SK-N-MC (cell line): ENCODE results near the gene SLC39A7.

ENCODE experiments used
- DNase-seq: peaks from one replicate; pipeline ENCODE4 v3.0.0-alpha.2; 2011; ENCODE audit warnings: low read depth, low spot score
- H3K27ac ChIP-seq: fragments of 200-600 bp; sonication (generic); 2 replicates; pipeline ENCODE4 v1.5.1; 2016; ENCODE audit warnings: mixed run types
- H3K36me3 ChIP-seq: fragments of 200-600 bp; sonication (generic); 2 replicates; pipeline ENCODE4 v1.6.1; 2017; ENCODE audit warnings: antibody characterized with exemption, low read length, mixed read lengths; ENCODE audit not compliant: insufficient read depth
- H3K4me3 ChIP-seq: fragments of 200-600 bp; sonication (generic); 2 replicates; pipeline ENCODE4 v1.5.1; 2016
- H3K9ac ChIP-seq: fragments of 200-600 bp; sonication (generic); 2 replicates; pipeline ENCODE4 v1.8.0; 2017; ENCODE audit warnings: mixed run types, mixed read lengths; ENCODE audit not compliant: insufficient read length
- H3K9me3 ChIP-seq: fragments of 200-600 bp; sonication (generic); 2 replicates; pipeline ENCODE4 v1.6.1; 2017; ENCODE audit warnings: low read depth, mild to moderate bottlenecking, antibody characterized with exemption, low read length, moderate library complexity, mixed read lengths
- EZH2 ChIP-seq: fragments of 200-600 bp; sonication (generic); IDR thresholded peaks from one replicate; pipeline ENCODE4 v1.6.1; 2017; ENCODE audit warnings: antibody characterized with exemption
- FOXP2 ChIP-seq: optimal IDR thresholded peaks from 2 replicates; pipeline ENCODE3; 2011; ENCODE audit warnings: mild to moderate bottlenecking, moderate library complexity; ENCODE audit not compliant: insufficient read depth; ENCODE audit errors: extremely low read length, control extremely low read depth
- POLR2AphosphoS5 ChIP-seq: IDR thresholded peaks from 2 replicates; pipeline ENCODE4 v1.6.1; 2012; ENCODE audit warnings: mild to moderate bottlenecking, low read depth, low read length, borderline replicate concordance

The SLC39A7 gene

DNA sequence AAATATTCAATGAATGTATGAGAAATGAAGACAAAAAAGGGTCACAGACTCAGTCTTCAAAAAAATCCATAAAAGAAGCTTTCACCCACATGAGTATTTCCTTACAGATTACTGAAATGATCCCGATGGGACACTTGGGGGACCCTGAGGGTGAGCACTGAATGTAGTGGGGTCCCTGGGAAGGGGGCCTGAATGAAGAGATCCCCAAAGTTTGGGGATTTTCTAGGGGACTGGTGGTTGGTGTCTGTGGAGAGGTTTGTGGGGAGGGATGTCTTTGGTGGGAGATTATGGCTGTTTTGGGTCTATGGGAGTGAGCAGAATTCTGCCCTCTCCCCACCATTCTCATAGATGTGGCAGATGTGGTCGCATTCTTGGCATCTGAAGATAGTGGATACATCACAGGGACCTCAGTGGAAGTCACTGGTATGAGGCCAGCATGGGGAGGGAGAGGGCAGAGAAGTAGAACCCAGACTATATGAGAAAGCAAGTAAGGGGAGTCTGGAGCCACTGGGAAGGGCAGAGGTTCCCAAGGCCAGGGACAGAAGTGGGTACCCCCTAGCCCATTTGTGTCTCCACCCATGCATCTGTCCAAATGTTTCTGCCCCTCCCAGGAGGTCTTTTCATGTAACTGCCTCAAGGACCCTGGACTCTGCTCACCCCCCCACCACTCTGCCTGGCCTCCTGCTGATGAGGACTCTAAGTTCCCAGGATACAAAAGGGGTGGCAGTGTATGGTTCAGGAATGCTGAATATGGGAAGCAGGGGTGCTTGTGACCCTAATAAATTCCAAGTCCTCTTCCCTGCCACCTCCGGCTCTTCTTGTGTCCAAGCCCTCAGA, 5.6 kb downstream of the SLC39A7 start:
- no peak for TF ChIP-seq FOXP2
- no peak for TF ChIP-seq POLR2AphosphoS5
- no peak for TF ChIP-seq EZH2
- DNase-seq, result no peak
- Histone ChIP-seq H3K27ac (peak overlapping the region; percentile 84), H3K9ac (no peak overlapping the region), H3K4me3 (no peak overlapping the region), H3K36me3 (peaks cover 46% of the 10 kb centered on the region), H3K9me3 (no peaks in the 10 kb centered on the region)

DNA sequence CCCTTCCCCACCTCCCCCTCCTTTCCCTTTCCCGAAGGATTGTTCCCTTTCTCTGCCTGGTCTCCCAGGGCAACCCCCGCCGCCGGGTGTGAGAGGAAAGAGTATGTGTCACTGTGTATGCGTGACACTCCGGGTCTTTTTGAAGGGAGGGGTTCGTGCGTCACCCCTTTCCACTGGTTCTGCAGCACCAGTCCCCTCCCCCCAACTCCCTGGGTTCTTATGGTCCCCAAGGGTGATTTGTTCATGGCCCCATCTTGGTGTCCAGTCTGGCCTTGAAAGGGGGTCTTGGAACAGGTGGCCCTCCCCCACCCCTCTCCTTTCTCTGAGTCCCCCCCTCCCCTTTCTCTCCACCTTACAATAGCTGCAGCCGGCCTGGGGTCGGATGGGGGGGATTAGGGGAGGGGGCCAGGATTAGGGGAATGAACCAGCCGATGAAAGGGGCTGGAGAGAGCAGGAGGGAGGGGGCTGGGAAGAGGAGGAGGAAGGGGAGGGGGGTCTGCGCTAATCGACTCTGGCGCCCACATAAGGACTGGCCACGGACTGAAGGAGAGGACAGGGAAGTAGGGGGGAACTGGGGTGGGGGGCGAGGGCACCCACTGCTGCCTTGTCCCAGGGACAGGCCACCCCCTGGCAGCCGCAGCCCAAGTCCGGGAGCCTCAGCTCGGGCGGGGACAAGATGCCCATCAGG, 6.3 kb downstream of the SLC39A7 start:
- no peak overlapping the region for H3K9ac ChIP-seq
- no peaks in the 10 kb centered on the region for H3K9me3 ChIP-seq
- DNase-seq, result no peak
- H3K27ac ChIP-seq, result peak overlapping the region; percentile 84; the same call in 1 of the 2 replicates
- TF ChIP-seq POLR2AphosphoS5 (0 out of 2 replicates have a peak, but pooled peaks have one; percentile 33), EZH2 (no peak)
- peak overlapping the region; percentile 94 for H3K4me3 ChIP-seq
- peaks cover 42% of the 10 kb centered on the region for H3K36me3 ChIP-seq

DNA sequence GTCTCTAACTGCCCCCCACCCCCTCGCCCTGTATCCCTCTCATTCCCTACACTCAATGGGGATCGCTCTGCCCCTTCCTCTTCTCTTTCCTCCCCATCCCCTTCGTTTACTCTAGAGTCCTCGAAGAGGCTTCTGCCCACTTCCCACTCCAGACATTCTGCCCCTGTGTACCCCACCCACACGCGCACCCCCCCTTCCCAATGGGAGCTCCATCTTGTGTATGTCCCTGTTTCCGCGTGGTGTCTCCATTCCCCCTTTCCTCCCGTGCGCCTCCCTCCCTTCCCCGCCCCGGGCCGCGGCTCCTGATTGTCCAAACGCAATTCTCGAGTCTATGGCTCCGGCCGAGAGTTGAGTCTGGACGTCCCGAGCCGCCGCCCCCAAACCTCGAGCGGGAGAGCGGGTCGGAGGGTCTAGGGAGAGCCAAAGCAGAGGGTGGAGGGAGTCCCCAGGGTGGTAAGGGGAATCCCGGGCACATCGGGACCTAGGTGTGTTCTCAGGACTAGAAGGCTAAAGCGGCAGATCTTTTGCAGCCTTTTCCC, 7.0 kb downstream of the SLC39A7 start:
- no peak for TF ChIP-seq EZH2
- no peak; the same call in 1 of the 2 replicates for TF ChIP-seq POLR2AphosphoS5
- no peak for TF ChIP-seq FOXP2
- Histone ChIP-seq H3K4me3 (peak overlapping the region; percentile 94), H3K9ac (peak overlapping the region; percentile 99), H3K9me3 (no peaks in the 10 kb centered on the region), H3K36me3 (peaks cover 36% of the 10 kb centered on the region), H3K27ac (peak overlapping the region; percentile 96)
- DNase-seq, result no peak

DNA sequence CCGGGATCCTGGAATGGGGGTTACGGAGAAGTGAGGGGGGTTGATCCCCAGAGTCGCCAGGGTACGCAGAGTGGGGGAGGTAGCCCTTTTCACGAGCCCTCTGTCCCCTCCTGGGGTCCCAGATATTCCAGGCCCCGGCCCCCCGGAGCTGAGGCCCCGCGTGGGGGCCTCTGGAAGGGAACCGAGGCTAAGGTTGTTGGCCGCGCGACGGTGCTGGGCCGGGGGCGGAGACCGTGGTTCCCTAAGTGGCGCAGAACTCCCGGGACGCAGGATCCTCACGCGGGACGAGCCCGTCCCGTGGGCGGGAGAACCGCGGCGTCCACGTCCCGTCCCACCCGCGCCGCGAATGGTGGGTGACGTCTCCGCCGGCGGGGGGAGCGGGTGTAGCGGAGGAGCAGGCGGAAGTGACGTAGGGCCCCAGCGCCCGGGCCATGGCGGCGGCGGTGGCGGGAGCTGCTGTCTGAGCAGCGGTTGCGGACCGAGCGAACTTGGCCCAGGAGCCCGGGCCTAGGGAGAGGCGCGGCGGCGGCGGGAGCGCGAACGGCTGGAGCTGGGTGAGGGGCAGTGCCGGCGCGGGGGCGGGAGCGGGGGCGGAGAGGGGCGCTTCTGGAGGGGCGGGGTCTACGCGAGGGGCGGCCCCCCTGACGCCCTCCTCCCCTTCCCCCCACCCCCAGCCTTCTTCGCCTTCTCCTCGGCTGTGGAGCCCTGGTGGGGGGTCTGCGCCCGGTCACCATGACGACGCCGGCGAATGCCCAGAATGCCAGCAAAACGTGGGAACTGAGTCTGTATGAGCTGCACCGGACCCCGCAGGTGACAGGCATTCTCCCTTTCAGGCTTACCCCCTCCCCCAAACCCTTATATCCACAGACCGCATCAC, 7.7 kb downstream of the SLC39A7 start, which contains the start of gene RING1:
Gene RING1, plus strand, starts transcription at position 410 of the 877 bp plus-strand sequence. Its CDS starts 323 bp downstream, at position 733.
- no peak for TF ChIP-seq EZH2
- TF ChIP-seq POLR2AphosphoS5, result peak; percentile 95
- TF ChIP-seq FOXP2, result no peak
- no peak for DNase-seq
- H3K27ac ChIP-seq, result peak within 1 kb of the TSS; percentile 96
- H3K36me3 ChIP-seq, result peaks cover 29% of the 10 kb centered on the region
- peak within 1 kb of the TSS; percentile 99 for H3K9ac ChIP-seq
- H3K9me3 ChIP-seq, result no peaks in the 10 kb centered on the region
- H3K4me3 ChIP-seq, result peak within 1 kb of the TSS; percentile 94

GRCh38 chr6:33209856-33210255, 9.2 kb downstream of the SLC39A7 start:
- DNase-seq, result no peak
- no peaks in the 10 kb centered on the region for H3K9me3 ChIP-seq
- TF ChIP-seq FOXP2 (no peak), POLR2AphosphoS5 (no peak), EZH2 (no peak)
- H3K36me3 ChIP-seq, result peaks cover 20% of the 10 kb centered on the region
- H3K27ac ChIP-seq, result no peak overlapping the region
- H3K4me3 ChIP-seq, result no peak overlapping the region
- H3K9ac ChIP-seq, result no peak overlapping the region

DNA sequence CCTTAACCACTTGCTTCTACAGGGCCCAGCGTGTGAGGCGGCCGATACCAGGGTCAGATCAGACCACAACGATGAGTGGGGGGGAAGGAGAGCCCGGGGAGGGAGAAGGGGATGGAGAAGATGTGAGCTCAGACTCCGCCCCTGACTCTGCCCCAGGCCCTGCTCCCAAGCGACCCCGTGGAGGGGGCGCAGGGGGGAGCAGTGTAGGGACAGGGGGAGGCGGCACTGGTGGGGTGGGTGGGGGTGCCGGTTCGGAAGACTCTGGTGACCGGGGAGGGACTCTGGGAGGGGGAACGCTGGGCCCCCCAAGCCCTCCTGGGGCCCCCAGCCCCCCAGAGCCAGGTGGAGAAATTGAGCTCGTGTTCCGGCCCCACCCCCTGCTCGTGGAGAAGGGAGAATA, 10.5 kb downstream of the SLC39A7 start:
- Histone ChIP-seq H3K9me3 (no peaks in the 10 kb centered on the region), H3K9ac (no peak overlapping the region), H3K36me3 (peaks cover 20% of the 10 kb centered on the region), H3K4me3 (no peak overlapping the region), H3K27ac (no peak overlapping the region)
- TF ChIP-seq EZH2, result no peak
- TF ChIP-seq POLR2AphosphoS5, result no peak
- TF ChIP-seq FOXP2, result no peak
- no peak for DNase-seq

- DNase-seq, result no peak
- H3K36me3 ChIP-seq, result peaks cover 20% of the 10 kb centered on the region
- H3K9ac ChIP-seq, result no peak overlapping the region
- no peak overlapping the region for H3K4me3 ChIP-seq
- no peak overlapping the region for H3K27ac ChIP-seq
- no peaks in the 10 kb centered on the region for H3K9me3 ChIP-seq
- TF ChIP-seq EZH2, result no peak
These were observed 11.2 kb downstream of the SLC39A7 start for GRCh38 chr6:33211666-33212422.
